CD4-positive, alpha-beta T cell treated with Interleukin-21 for 1 hour (primary cell): Measurements from ENCODE around the gene NETO2.
"Not testable (repeated sequence)": the region's sequence is repeated elsewhere in the genome, so short reads cannot be mapped to it uniquely, and the experiment has no call there.

Experiments
- DNase-seq: peaks from one replicate; pipeline ENCODE4 v3.0.0-alpha.2; 2020

The NETO2 gene

GRCh38 chr16:47063011-47063724 lies 80.6 kb downstream of the NETO2 start:
- DNase-seq, result no peak

- DNase-seq, result no peak
Measured at GRCh38 chr16:47061204-47061603, 82.5 kb downstream of the NETO2 start.

- DNase-seq, result no peak
Measured at GRCh38 chr16:47060596-47060995, 83.1 kb downstream of the NETO2 start.

- no peak for DNase-seq
Measured at GRCh38 chr16:47059991-47060390, 83.8 kb downstream of the NETO2 start.

- not testable (repeated sequence) for DNase-seq
Measured at GRCh38 chr16:47059130-47059529, 84.6 kb downstream of the NETO2 start.

GRCh38 chr16:47058295-47059086 lies 85.3 kb downstream of the NETO2 start:
- no peak for DNase-seq

GRCh38 chr16:47057630-47057993 lies 86.1 kb downstream of the NETO2 start:
- DNase-seq, result no peak

- DNase-seq, result no peak
Measured at GRCh38 chr16:47056688-47057629, 86.8 kb downstream of the NETO2 start.

GRCh38 chr16:47056061-47056460 lies 87.7 kb downstream of the NETO2 start:
- not testable (repeated sequence) for DNase-seq

GRCh38 chr16:47055136-47055885 lies 88.4 kb downstream of the NETO2 start:
- DNase-seq, result no peak

- no peak for DNase-seq
Measured at GRCh38 chr16:47054306-47054705, 89.4 kb downstream of the NETO2 start.

- no peak for DNase-seq
Measured at GRCh38 chr16:47053895-47054294, 89.8 kb downstream of the NETO2 start.

GRCh38 chr16:47052666-47053640 lies 90.8 kb downstream of the NETO2 start:
- no peak for DNase-seq

GRCh38 chr16:47051031-47051430 lies 92.7 kb downstream of the NETO2 start:
- DNase-seq, result no peak

- no peak for DNase-seq
Measured at GRCh38 chr16:47049901-47050583, 93.7 kb downstream of the NETO2 start.

- no peak for DNase-seq
Measured at GRCh38 chr16:47047524-47048203, 96.1 kb downstream of the NETO2 start.

- no peak for DNase-seq
Measured at GRCh38 chr16:47046726-47047523, 96.8 kb downstream of the NETO2 start.

- DNase-seq, result peak; percentile 2
Measured at GRCh38 chr16:47045459-47045858, 98.3 kb downstream of the NETO2 start.

- DNase-seq, result no peak
Measured at GRCh38 chr16:47045023-47045422, 98.7 kb downstream of the NETO2 start.
